Calu3 (cell line): ENCODE measurements around the gene GPR52. TPM values are rescaled to one million over a fixed set of nuclear protein-coding genes. Genes with fewer than 3 reads are reported as not detected.

Source experiments
- BruUV-seq: library from RNA; stranded (reverse); fragments of 400-500 nt; replicated peaks from 2 replicates; lab custom pipeline; 2021; lab: Mats Ljungman, UMichigan
- CTCF ChIA-PET: fragments of 300-600 bp; sonication (Branson Sonifier 250); formaldehyde crosslinking; loops from one replicate; lab custom pipeline; 2022; ENCODE audit warnings: antibody characterized with exemption; lab: Charles Lee
- DNase-seq: peaks from one replicate; pipeline ENCODE4 v3.0.0; 2022
- H3K27ac Mint-ChIP-seq: one replicate; pipeline ENCODE4 v1.8.0; 2022; ENCODE audit warnings: mixed read lengths; ENCODE audit not compliant: unreplicated experiment
- H3K27me3 Mint-ChIP-seq: one replicate; pipeline ENCODE4 v1.8.0; 2022; ENCODE audit warnings: mixed read lengths; ENCODE audit not compliant: unreplicated experiment
- H3K36me3 Mint-ChIP-seq: one replicate; pipeline ENCODE4 v1.8.0; 2022; ENCODE audit warnings: mild to moderate bottlenecking, moderate library complexity, mixed read lengths; ENCODE audit not compliant: insufficient read depth, unreplicated experiment
- H3K4me1 Mint-ChIP-seq: one replicate; pipeline ENCODE4 v1.8.0; 2022; ENCODE audit warnings: mild to moderate bottlenecking, low read depth, mixed read lengths; ENCODE audit not compliant: unreplicated experiment
- H3K4me3 Mint-ChIP-seq: one replicate; pipeline ENCODE4 v1.8.0; 2022; ENCODE audit warnings: mild to moderate bottlenecking, low read depth, moderate library complexity, mixed read lengths; ENCODE audit not compliant: unreplicated experiment
- H3K9me3 Mint-ChIP-seq: one replicate; pipeline ENCODE4 v1.8.0; 2022; ENCODE audit warnings: low read depth, mixed read lengths; ENCODE audit not compliant: unreplicated experiment
- CTCF ChIP-seq: fragments of 200-600 bp; IDR thresholded peaks from one replicate; pipeline ENCODE4 v1.8.0; 2022; ENCODE audit warnings: antibody characterized with exemption; ENCODE audit not compliant: unreplicated experiment
- intact Hi-C: fragments of 100-400 bp; cut with micrococcal nuclease; formaldehyde crosslinking; loops from one replicate; pipeline ENCODE4 v1.10.0; 2022; ENCODE audit not compliant: unreplicated experiment
- total RNA-seq: library from RNA; stranded (reverse); gene quantifications from 2 replicates; pipeline ENCODE4 v1.2.3, GENCODE V29; 2022

The GPR52 gene
- total RNA-seq, 1 experiment from 2014 or later, result 3.2 TPM

GRCh38 chr1:174413632-174414031, 34.1 kb upstream of the GPR52 start:
- no TSS peak for BruUV-seq
- H3K9me3 Mint-ChIP-seq, result no peaks in the 10 kb centered on the region
- no peaks in the 10 kb centered on the region for H3K27me3 Mint-ChIP-seq
- no peak for DNase-seq
- CTCF ChIA-PET, result no interaction called here
- no peak overlapping the region for H3K27ac Mint-ChIP-seq
- no peaks in the 10 kb centered on the region for H3K4me1 Mint-ChIP-seq
- no peak overlapping the region for H3K4me3 Mint-ChIP-seq
- no peak for TF ChIP-seq CTCF
- no peaks in the 10 kb centered on the region for H3K36me3 Mint-ChIP-seq
- intact Hi-C loops, result no loop called here

GRCh38 chr1:174414203-174414602, 33.6 kb upstream of the GPR52 start:
- H3K27me3 Mint-ChIP-seq, result no peaks in the 10 kb centered on the region
- no peak overlapping the region for H3K27ac Mint-ChIP-seq
- H3K4me3 Mint-ChIP-seq, result no peak overlapping the region
- intact Hi-C loops, result no loop called here
- TF ChIP-seq CTCF, result no peak
- DNase-seq, result no peak
- BruUV-seq, result no TSS peak
- CTCF ChIA-PET, result no interaction called here
- H3K4me1 Mint-ChIP-seq, result no peaks in the 10 kb centered on the region
- H3K9me3 Mint-ChIP-seq, result no peaks in the 10 kb centered on the region
- no peaks in the 10 kb centered on the region for H3K36me3 Mint-ChIP-seq

GRCh38 chr1:174415506-174415905, 32.3 kb upstream of the GPR52 start:
- H3K36me3 Mint-ChIP-seq, result no peaks in the 10 kb centered on the region
- CTCF ChIA-PET, result interaction anchor here (0.6 kb wide), 1 partner anchor 389 kb away, joined by 3 read pairs; no protein-coding TSS in a partner anchor
- no peaks in the 10 kb centered on the region for H3K27me3 Mint-ChIP-seq
- H3K9me3 Mint-ChIP-seq, result no peaks in the 10 kb centered on the region
- no peak for DNase-seq
- no TSS peak for BruUV-seq
- no peaks in the 10 kb centered on the region for H3K4me1 Mint-ChIP-seq
- no peak overlapping the region for H3K4me3 Mint-ChIP-seq
- no peak for TF ChIP-seq CTCF
- no peak overlapping the region for H3K27ac Mint-ChIP-seq
- intact Hi-C loops, result no loop called here

- Mint-ChIP-seq H3K9me3 (no peaks in the 10 kb centered on the region), H3K27ac (no peak overlapping the region), H3K27me3 (no peaks in the 10 kb centered on the region), H3K4me1 (no peaks in the 10 kb centered on the region), H3K36me3 (no peaks in the 10 kb centered on the region), H3K4me3 (no peak overlapping the region)
- intact Hi-C loops, result no loop called here
- CTCF ChIA-PET, result no interaction called here
- no peak for TF ChIP-seq CTCF
- BruUV-seq, result no TSS peak
- no peak for DNase-seq
Measured at GRCh38 chr1:174417921-174418320, 29.8 kb upstream of the GPR52 start.
